Measurements from ENCODE around the gene SPOCK1.
"Not testable (repeated sequence)": the region's sequence is repeated elsewhere in the genome, so short reads cannot be mapped to it uniquely, and the experiment has no call there.

Gene SPOCK1

DNA sequence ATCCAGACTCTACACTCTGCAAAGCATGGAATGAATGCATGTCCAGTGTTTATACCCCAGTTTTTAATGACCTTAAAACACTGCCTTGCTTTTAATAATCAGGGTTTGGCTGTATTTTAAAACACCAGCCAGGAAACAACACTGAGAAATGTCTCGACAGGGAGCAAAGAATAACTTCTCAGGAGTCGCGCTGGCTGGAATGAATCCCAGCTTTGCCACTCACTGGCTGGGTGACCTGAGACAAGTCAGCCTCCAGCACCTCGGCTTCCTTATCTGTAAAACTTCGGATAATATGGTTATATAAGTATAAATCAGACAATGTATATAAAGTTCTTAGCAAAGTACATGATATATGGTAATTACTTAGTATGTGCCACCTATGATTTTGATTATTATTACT is 505.0 kb downstream of the SPOCK1 start:
- no peak for DNase-seq

DNA sequence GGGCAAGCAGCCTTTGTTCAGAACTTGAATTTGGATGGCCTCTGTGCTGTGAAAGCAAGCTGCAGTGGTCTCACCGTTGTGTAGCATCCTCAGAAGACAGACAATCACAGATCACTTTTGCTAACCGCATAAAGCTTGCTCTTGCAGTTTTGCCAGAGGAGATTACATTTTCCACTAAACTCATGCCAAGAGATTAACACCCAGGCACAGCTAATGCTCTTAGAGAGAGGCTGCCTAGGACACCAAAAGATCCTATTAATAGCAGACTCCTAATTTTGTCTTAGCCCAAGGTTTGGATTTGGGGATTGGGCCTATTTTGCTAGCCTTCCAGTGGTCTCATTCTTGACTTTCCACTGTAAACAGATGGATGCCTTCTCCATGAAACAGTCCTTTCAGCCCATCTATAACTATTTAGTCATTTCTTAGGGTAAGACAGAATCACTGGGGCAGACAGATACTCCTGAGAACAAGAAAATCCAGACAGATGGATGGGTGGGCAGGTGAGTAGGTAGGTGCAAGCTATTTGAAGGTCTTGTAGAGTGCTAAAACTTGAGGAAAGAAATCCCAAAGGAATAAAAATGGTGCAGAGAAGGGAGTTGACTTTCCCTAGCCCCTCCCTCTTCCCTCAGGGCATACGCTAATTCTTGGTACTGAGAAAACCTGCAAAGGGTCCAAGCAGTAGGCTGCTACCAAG is 506.2 kb downstream of the SPOCK1 start:
- no peak for DNase-seq

DNA sequence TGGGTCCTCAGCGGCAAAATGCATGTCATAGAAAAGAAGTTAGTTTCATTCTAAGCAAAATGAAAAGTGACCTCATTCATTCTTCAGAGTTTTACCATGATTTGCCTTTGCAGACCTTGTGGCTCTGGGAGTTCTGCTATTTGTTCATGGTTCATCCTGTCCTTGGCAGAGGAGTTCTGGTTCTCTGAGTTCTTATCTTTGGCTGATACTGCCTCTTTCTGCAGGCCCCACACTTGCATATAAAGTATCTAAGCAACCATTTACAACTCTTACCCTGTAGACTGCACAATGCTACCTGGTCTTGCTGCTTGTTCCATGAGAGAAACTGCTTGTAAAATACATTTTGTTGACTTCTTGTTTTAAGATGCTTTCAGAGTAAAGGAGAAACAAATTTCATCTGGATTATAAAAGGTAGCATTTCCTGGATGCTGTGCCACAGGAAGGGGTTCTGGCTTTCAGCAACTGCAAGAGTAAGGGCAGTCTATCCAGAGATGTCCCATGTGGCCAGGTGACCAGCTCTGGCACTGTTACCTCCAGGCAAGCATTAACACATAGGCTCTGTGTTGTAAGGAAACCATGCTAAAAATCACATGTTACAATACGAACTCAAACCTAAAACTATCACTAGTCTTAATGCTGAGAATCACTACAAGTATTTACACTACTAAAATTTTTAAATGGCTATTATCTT is 513.2 kb downstream of the SPOCK1 start:
- no peak for DNase-seq

DNA sequence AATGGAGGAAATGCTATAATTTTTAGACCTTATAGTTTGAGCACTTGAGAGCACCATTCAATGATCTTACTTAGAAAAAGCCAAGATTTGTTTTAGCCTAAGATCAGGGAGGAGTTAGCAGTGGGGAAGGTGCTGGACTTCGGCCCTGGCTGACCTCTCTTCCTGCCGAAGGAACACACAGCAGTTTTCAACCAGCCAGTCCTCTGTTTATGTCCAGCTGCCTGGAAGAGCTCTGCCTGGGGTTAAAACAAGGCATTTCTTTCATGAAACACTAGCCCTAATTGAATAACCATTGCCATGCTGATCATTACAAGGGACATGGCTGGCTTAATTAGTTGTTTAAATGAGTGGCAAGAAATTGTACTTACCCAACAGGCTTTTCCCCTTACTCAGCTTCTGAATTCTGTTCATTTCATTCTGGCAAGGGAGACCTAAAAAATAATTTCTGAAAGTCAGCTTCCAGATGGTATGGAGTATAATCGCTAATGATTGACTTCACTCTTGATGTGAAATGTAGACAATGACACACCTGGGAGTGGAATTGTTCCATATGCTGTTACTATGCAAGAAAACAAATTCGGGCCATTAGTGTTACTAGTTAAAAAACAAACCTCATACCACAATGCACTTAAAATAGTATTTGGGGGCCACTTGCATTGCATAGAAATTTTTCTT is 514.2 kb downstream of the SPOCK1 start:
- no peak for DNase-seq

DNA sequence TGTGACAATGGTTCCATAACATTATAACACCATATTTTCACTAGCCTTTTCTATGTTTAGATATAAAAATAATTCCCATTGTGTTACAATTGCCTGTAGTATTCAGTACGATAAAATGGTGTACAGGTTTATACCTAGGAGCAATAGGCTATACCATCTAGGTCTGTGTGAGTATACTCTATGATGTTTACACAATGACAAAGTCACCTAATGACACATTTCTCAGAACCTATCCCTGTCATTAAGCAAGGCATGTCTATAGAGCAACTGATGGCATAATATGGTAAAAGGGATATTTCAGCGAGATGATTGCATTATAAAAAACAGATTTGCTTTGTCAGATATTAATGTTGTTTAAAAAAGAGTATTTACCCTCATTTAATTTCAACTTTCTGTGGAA is 517.2 kb downstream of the SPOCK1 start:
- no peak for DNase-seq

DNA sequence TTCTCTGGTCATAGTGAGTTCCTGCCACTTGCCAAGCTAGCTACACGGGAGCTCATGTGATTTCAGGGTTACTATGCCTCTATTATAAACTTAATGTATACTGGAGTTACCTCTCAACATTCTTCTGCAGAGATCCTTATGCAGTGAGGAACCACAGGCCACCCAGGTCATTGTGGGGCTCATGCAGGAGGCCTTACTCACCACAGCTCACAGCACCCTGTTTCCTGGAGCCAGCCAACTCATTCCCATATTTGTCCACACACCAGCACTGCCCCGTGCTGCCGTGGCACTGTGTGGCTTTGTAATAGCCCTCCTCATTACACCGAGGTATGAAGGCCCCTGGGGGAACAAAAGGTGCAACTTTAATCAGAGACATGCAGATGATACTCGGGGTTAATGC is 520.0 kb downstream of the SPOCK1 start:
- DNase-seq, result no peak

DNA sequence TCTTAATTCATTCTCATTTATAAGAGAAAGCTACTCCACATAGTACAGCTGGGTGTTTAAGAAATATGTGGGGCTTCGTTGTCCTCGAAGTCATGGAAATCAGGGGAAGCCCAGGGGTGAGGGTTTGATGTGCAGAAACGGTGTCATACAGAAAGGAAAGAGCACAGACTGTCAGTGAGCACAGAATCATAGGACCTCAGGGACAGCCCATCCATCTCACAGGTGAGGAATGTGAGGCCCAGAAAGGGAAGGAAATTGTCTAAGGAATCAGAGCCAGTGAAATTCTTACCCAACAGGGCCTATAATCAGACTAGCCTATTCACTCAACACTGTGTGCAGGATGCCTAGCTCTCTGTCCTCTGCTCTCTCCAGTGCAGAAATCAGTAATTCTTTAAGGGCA is 535.6 kb downstream of the SPOCK1 start:
- no peak for DNase-seq

DNA sequence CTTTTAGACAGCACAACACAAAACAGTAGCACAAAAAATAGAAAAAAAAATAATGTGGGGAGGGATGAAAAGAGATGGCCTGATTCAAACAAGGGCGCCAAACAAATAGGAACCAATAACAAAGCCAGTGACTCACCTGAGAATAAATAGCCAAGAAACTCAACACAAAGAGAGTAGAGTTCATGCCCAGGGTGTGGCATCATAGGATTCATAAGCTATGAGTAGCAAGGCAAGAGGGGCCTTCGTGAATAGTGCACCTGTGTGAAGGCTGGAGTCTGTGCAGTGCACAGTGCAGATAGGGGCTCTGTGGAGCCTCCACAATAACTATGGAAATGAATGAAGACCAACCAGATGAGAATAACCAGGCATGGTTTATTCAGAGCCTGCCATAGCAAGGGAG is 541.7 kb downstream of the SPOCK1 start:
- no peak for DNase-seq

DNA sequence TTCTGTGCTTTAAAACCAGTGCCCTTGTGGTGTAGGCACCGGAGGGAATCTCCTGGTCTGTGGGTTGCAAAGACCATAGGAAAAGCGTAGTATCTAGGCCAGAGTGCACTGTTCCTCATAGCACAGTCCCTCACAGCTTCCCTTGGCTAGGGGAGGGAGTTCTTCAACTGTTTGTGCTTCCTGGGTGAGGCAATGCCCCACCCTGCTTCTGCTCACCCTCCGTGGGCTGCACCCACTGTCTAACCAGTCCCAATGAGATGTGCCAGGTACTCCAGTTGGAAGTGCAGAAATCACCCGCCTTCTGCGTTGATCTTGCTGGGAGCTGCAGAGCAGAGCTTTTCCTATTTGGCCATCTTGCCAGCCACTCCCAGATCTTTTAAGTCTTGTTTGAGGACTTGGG is 545.0 kb downstream of the SPOCK1 start:
- not testable (repeated sequence) for DNase-seq

DNA sequence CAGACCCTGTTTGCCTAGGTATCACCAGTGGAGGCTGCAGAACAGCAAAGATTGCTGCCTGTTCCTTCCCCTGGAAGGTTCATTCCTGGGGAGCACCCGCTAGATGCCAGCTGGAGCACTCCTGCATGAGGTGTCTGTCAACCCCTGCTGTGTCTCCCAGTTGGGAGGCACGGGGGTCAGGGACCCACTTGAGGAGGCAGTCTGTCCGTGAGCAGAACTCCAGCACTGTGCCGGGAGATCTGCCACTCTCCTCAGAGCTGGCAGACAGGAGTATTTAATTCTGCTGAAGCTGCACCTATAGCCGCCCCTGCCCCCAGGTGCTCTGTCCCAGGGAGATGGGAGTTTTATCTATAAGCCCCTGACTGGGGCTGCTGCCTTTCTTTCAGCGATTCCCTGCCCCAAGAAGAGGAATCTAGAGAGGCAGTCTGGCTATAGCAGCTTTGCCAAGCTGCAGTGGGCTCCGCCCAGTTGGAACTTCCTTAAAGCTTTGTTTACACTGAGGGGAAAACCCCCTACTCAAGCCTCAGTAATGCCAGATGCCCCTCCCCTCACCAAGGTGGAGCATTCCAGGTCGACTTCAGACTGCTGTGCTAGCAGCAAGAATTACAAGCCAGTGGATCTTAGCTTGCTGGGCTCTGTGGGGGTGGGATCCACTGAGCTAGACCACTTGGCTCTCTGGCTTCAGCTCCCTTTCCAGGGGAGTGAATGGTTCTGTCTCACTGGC is 545.6 kb downstream of the SPOCK1 start:
- DNase-seq, result not testable (repeated sequence)

DNA sequence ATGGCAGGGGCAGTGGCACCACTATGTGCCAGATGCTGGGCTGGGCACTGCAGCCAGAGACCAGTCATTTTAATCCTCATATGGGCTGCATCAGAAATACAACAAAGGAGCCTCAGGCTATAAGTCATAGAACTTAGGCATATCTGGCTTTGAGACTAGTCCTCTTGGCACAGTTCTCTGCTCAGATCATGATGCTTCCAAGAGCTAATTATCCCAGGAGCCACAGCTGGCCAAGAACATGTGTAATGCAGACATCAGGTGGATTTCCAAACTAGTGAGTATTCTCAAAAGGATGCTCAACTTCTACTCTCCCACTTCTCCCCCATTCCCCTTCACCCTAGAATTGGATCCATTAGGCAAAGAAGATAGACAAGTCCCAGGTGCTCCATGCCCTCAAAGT is 571.6 kb downstream of the SPOCK1 start:
- DNase-seq, result no peak

DNA sequence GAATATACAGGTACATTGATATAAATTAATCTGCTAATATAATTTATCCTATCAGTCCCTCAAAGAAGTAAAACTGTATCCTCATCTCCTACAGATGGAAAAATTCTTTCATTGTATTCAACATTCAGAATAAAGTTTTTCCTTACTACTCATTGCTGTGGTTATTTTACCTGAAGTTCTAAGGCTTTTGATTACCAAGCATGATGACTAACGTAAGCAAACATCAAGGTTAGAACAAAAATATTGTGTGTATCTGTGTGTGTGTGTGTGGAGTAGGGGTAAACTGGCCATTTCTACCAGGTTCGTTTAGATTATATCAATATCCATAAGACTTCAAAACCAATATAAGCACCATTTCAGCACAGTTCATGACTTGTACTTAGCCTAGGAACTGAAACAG is 573.1 kb downstream of the SPOCK1 start:
- DNase-seq, result no peak
